Central memory CD8-positive, alpha-beta T cell (primary cell): ENCODE measurements around the gene TBC1D16.

Experiments used
- ATAC-seq: fragments of 150-1000 bp; cut with Tn5 transposase; replicated peaks from 2 replicates; pipeline ENCODE4 v1.10.0; 2022; ENCODE audit warnings: mild to moderate bottlenecking, moderate FRiP score, moderate number of reproducible peaks; ENCODE audit not compliant: poor library complexity, severe bottlenecking; ENCODE audit errors: extremely low read depth
- DNase-seq, 2 donors: peaks; one replicate each; pipeline ENCODE4 v3.0.0; 2021; ENCODE audit warnings: low spot score in 2 of 2
- H3K27ac Mint-ChIP-seq: one replicate; pipeline ENCODE4 v1.8.0; 2022; ENCODE audit warnings: low read depth, mild to moderate bottlenecking, moderate library complexity, mixed read lengths
- H3K27me3 Mint-ChIP-seq: one replicate; pipeline ENCODE4 v1.8.0; 2022; ENCODE audit warnings: mixed read lengths
- H3K36me3 Mint-ChIP-seq: one replicate; pipeline ENCODE4 v1.8.0; 2022; ENCODE audit warnings: mild to moderate bottlenecking, moderate library complexity, mixed read lengths; ENCODE audit not compliant: insufficient read depth
- H3K4me1 Mint-ChIP-seq: one replicate; pipeline ENCODE4 v1.8.0; 2022; ENCODE audit warnings: mixed read lengths
- H3K4me3 Mint-ChIP-seq: one replicate; pipeline ENCODE4 v1.8.0; 2022; ENCODE audit warnings: mild to moderate bottlenecking, moderate library complexity, mixed read lengths
- H3K9me3 Mint-ChIP-seq: one replicate; pipeline ENCODE4 v1.8.0; 2022; ENCODE audit warnings: mixed read lengths

The TBC1D16 gene

GRCh38 chr17:79990704-79991103 is 45.0 kb downstream of the TBC1D16 start:
- peaks cover 11% of the 10 kb centered on the region for H3K27me3 Mint-ChIP-seq
- H3K9me3 Mint-ChIP-seq, result no peaks in the 10 kb centered on the region
- no peaks in the 10 kb centered on the region for H3K36me3 Mint-ChIP-seq
- DNase-seq (no peak), ATAC-seq (no peak)
- H3K27ac Mint-ChIP-seq, result no peak overlapping the region
- peaks cover 17% of the 10 kb centered on the region for H3K4me1 Mint-ChIP-seq
- peak overlapping the region; percentile 63 for H3K4me3 Mint-ChIP-seq

- no peaks in the 10 kb centered on the region for H3K36me3 Mint-ChIP-seq
- no peak overlapping the region for H3K4me3 Mint-ChIP-seq
- ATAC-seq (no peak), DNase-seq (no peak)
- no peaks in the 10 kb centered on the region for H3K9me3 Mint-ChIP-seq
- H3K4me1 Mint-ChIP-seq, result peaks cover 17% of the 10 kb centered on the region
- H3K27ac Mint-ChIP-seq, result no peak overlapping the region
- H3K27me3 Mint-ChIP-seq, result peaks cover 11% of the 10 kb centered on the region
These were observed 45.5 kb downstream of the TBC1D16 start for GRCh38 chr17:79990051-79990592.

GRCh38 chr17:79989106-79989835 is 46.4 kb downstream of the TBC1D16 start:
- H3K4me3 Mint-ChIP-seq, result no peak overlapping the region
- H3K27ac Mint-ChIP-seq, result no peak overlapping the region
- no peaks in the 10 kb centered on the region for H3K9me3 Mint-ChIP-seq
- H3K36me3 Mint-ChIP-seq, result no peaks in the 10 kb centered on the region
- DNase-seq, result no peak
- no peak for ATAC-seq
- peaks cover 11% of the 10 kb centered on the region for H3K27me3 Mint-ChIP-seq
- peaks cover 17% of the 10 kb centered on the region for H3K4me1 Mint-ChIP-seq

GRCh38 chr17:79988185-79988971 is 47.3 kb downstream of the TBC1D16 start:
- Mint-ChIP-seq H3K4me3 (no peak overlapping the region), H3K36me3 (no peaks in the 10 kb centered on the region), H3K9me3 (no peaks in the 10 kb centered on the region), H3K27ac (no peak overlapping the region), H3K4me1 (peaks cover 17% of the 10 kb centered on the region), H3K27me3 (peaks cover 12% of the 10 kb centered on the region)
- ATAC-seq, result no peak
- no peak for DNase-seq

- H3K27ac Mint-ChIP-seq, result no peak overlapping the region
- H3K36me3 Mint-ChIP-seq, result no peaks in the 10 kb centered on the region
- ATAC-seq, result no peak
- no peak for DNase-seq
- H3K4me1 Mint-ChIP-seq, result peaks cover 17% of the 10 kb centered on the region
- H3K4me3 Mint-ChIP-seq, result no peak overlapping the region
- H3K27me3 Mint-ChIP-seq, result peaks cover 18% of the 10 kb centered on the region
- H3K9me3 Mint-ChIP-seq, result no peaks in the 10 kb centered on the region
These were observed 47.8 kb downstream of the TBC1D16 start for GRCh38 chr17:79987935-79988184.

- peaks cover 12% of the 10 kb centered on the region for H3K4me1 Mint-ChIP-seq
- no peak overlapping the region for H3K27ac Mint-ChIP-seq
- H3K27me3 Mint-ChIP-seq, result peaks cover 19% of the 10 kb centered on the region
- no peaks in the 10 kb centered on the region for H3K9me3 Mint-ChIP-seq
- H3K4me3 Mint-ChIP-seq, result no peak overlapping the region
- no peak for DNase-seq
- no peak for ATAC-seq
- no peaks in the 10 kb centered on the region for H3K36me3 Mint-ChIP-seq
These were observed 48.3 kb downstream of the TBC1D16 start for GRCh38 chr17:79987187-79987934.

GRCh38 chr17:79986411-79987186 is 49.1 kb downstream of the TBC1D16 start:
- no peak for DNase-seq
- peaks cover 19% of the 10 kb centered on the region for H3K27me3 Mint-ChIP-seq
- no peak for ATAC-seq
- no peak overlapping the region for H3K4me3 Mint-ChIP-seq
- peaks cover 9% of the 10 kb centered on the region for H3K4me1 Mint-ChIP-seq
- no peaks in the 10 kb centered on the region for H3K36me3 Mint-ChIP-seq
- H3K27ac Mint-ChIP-seq, result no peak overlapping the region
- H3K9me3 Mint-ChIP-seq, result no peaks in the 10 kb centered on the region

GRCh38 chr17:79985943-79986391 is 49.7 kb downstream of the TBC1D16 start:
- peaks cover 4% of the 10 kb centered on the region for H3K4me1 Mint-ChIP-seq
- no peak overlapping the region for H3K27ac Mint-ChIP-seq
- no peak for ATAC-seq
- no peaks in the 10 kb centered on the region for H3K9me3 Mint-ChIP-seq
- no peaks in the 10 kb centered on the region for H3K36me3 Mint-ChIP-seq
- DNase-seq, result no peak
- no peak overlapping the region for H3K4me3 Mint-ChIP-seq
- H3K27me3 Mint-ChIP-seq, result peaks cover 16% of the 10 kb centered on the region

GRCh38 chr17:79985361-79985942 is 50.2 kb downstream of the TBC1D16 start:
- Mint-ChIP-seq H3K27me3 (peaks cover 11% of the 10 kb centered on the region), H3K4me3 (no peak overlapping the region), H3K4me1 (no peaks in the 10 kb centered on the region), H3K36me3 (no peaks in the 10 kb centered on the region), H3K27ac (no peak overlapping the region), H3K9me3 (no peaks in the 10 kb centered on the region)
- DNase-seq, result no peak
- no peak for ATAC-seq

- Mint-ChIP-seq H3K4me1 (no peaks in the 10 kb centered on the region), H3K27ac (no peak overlapping the region), H3K4me3 (no peak overlapping the region), H3K9me3 (no peaks in the 10 kb centered on the region), H3K27me3 (peaks cover 8% of the 10 kb centered on the region), H3K36me3 (no peaks in the 10 kb centered on the region)
- ATAC-seq (no peak), DNase-seq (no peak)
These were observed 50.8 kb downstream of the TBC1D16 start for GRCh38 chr17:79984877-79985276.

GRCh38 chr17:79984045-79984840 is 51.4 kb downstream of the TBC1D16 start:
- H3K4me3 Mint-ChIP-seq, result no peak overlapping the region
- peaks cover 8% of the 10 kb centered on the region for H3K27me3 Mint-ChIP-seq
- H3K36me3 Mint-ChIP-seq, result no peaks in the 10 kb centered on the region
- DNase-seq (no peak), ATAC-seq (no peak)
- H3K9me3 Mint-ChIP-seq, result no peaks in the 10 kb centered on the region
- H3K4me1 Mint-ChIP-seq, result no peaks in the 10 kb centered on the region
- no peak overlapping the region for H3K27ac Mint-ChIP-seq
